Stomach (tissue), 4 donors: ENCODE data around the gene SPARC.

ENCODE experiments used
- CTCF ChIP-seq, 7 experiments: fragments of 450-650 bp in 4 of 7; fragments of 200-600 bp in 3 of 7; sonication (generic) in 3 of 7; IDR thresholded peaks; one replicate each; pipeline ENCODE4 v1.5.1; 2016 to 2019; ENCODE audit warnings: antibody characterized with exemption in 7 of 7, control low read depth in 2 of 7, mild to moderate bottlenecking in 1 of 7
- POLR2A ChIP-seq, 4 donors: fragments of 450-650 bp; IDR thresholded peaks; one replicate each; pipeline ENCODE4 v1.6.1; 2016; ENCODE audit warnings: antibody characterized with exemption in 4 of 4, control low read depth in 2 of 4, mild to moderate bottlenecking in 1 of 4, moderate library complexity in 1 of 4

DNA sequence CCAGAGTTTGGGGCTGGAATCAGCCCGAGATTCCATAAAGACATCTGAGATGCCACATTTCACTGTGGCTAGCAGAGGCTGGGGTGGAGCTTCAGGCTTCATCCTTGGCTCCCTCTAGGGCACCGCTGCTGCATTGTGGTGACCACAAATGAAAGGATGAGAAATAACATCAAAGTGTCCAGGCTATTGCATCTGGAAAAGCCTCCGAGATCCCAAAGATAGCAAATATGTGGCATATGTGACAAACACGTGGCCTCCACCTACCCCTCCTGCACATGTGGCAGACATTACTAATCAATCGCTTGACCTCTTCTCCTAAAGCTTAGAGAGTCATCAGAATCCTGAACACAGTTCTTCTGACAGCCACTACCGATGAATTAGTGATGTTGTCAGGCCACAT lies 4.5 kb downstream of the SPARC start:
- TF ChIP-seq CTCF (IDR thresholded peaks at IDR 0.05) (no peak), POLR2A (IDR thresholded peaks at IDR 0.05) (no peak)
